HEK293 (cell line): ENCODE measurements around the gene CLDN19.

ENCODE experiments used
- CTCF ChIA-PET: fragments of 350-600 bp; formaldehyde crosslinking; extraction: SDS; loops from one replicate; lab custom pipeline; 2021; ENCODE audit warnings: antibody characterized with exemption; lab: Yijun Ruan, JAX
- POLR2A ChIA-PET: fragments of 300-600 bp; formaldehyde crosslinking; extraction: SDS; loops from one replicate; lab custom pipeline; 2020; ENCODE audit warnings: antibody characterized with exemption, inconsistent platforms; lab: Yijun Ruan, JAX
- H3K27ac ChIP-seq: fragments of 200-500 bp; sonication (Bioruptor generic); 2 replicates; pipeline ENCODE4 v1.5.1; 2014; ENCODE audit warnings: low read depth, low read length, control low read depth, inconsistent platforms; ENCODE audit errors: extremely low read depth
- H3K36me3 ChIP-seq, 2 experiments: fragments of 200-500 bp in 1 of 2; sonication (Bioruptor generic) in 1 of 2; 1 replicate in 1 of 2; 2 replicates in 1 of 2; pipeline ENCODE4 v1.5.1; 2014 to 2017; ENCODE audit warnings: inconsistent platforms in 2 of 2, low read length in 2 of 2; ENCODE audit not compliant: control insufficient read depth in 2 of 2, insufficient read depth in 1 of 2
- H3K4me1 ChIP-seq: fragments of 200-500 bp; sonication (Bioruptor generic); 2 replicates; pipeline ENCODE4 v1.5.1; 2014; ENCODE audit warnings: mild to moderate bottlenecking, low read length, inconsistent platforms; ENCODE audit not compliant: control insufficient read depth, insufficient read depth
- H3K4me3 ChIP-seq: 2 replicates; pipeline ENCODE4 v1.5.1; 2011; ENCODE audit warnings: low read depth, mild to moderate bottlenecking, control low read depth, low read length, moderate library complexity
- H3K9me3 ChIP-seq: fragments of 200-500 bp; sonication (Bioruptor generic); 2 replicates; pipeline ENCODE4 v1.5.1; 2014; ENCODE audit warnings: low read depth, low read length, inconsistent platforms; ENCODE audit not compliant: control insufficient read depth, insufficient read depth
- CTCF ChIP-seq: fragments of 450-650 bp; formaldehyde crosslinking; IDR thresholded peaks from 2 replicates; pipeline ENCODE4 v1.5.1; 2016; ENCODE audit warnings: missing biosample characterization, missing genetic modification characterization
- GLI2 ChIP-seq: fragments of 450-650 bp; formaldehyde crosslinking; IDR thresholded peaks from 2 replicates; pipeline ENCODE4; 2017; ENCODE audit warnings: missing biosample characterization, missing genetic modification characterization, low read depth, borderline replicate concordance
- MZF1 ChIP-seq: fragments of 450-650 bp; formaldehyde crosslinking; IDR thresholded peaks from 2 replicates; pipeline ENCODE4 v1.5.1; 2017; ENCODE audit warnings: missing biosample characterization, missing genetic modification characterization, borderline replicate concordance
- PRDM1 ChIP-seq: fragments of 450-650 bp; formaldehyde crosslinking; IDR thresholded peaks from 2 replicates; pipeline ENCODE4; 2016; ENCODE audit warnings: missing biosample characterization, missing genetic modification characterization
- PRDM4 ChIP-seq: fragments of 450-650 bp; formaldehyde crosslinking; IDR thresholded peaks from 2 replicates; pipeline ENCODE4 v1.5.1; 2017; ENCODE audit warnings: missing biosample characterization, missing genetic modification characterization
- ZNF132 ChIP-seq: fragments of 450-650 bp; formaldehyde crosslinking; IDR thresholded peaks from 2 replicates; pipeline ENCODE4 v1.5.1; 2017; ENCODE audit warnings: missing biosample characterization, missing genetic modification characterization, borderline replicate concordance
- ZNF302 ChIP-seq: fragments of 450-650 bp; formaldehyde crosslinking; IDR thresholded peaks from 2 replicates; pipeline ENCODE4 v1.5.1; 2016; ENCODE audit warnings: missing biosample characterization, missing genetic modification characterization, low read depth
- ZNF311 ChIP-seq: fragments of 450-650 bp; formaldehyde crosslinking; IDR thresholded peaks from 2 replicates; pipeline ENCODE4 v1.5.1; 2017; ENCODE audit warnings: missing biosample characterization, missing genetic modification characterization, borderline replicate concordance
- ZNF518A ChIP-seq: fragments of 450-650 bp; formaldehyde crosslinking; conservative IDR thresholded peaks from 2 replicates; pipeline ENCODE4 v1.5.1; 2016; ENCODE audit warnings: low read depth, missing biosample characterization, missing genetic modification characterization
- ZNF571 ChIP-seq: fragments of 450-650 bp; formaldehyde crosslinking; IDR thresholded peaks from 2 replicates; pipeline ENCODE4 v1.5.0; 2017; ENCODE audit warnings: missing biosample characterization, missing genetic modification characterization
- ZNF623 ChIP-seq: fragments of 450-650 bp; formaldehyde crosslinking; IDR thresholded peaks from 2 replicates; pipeline ENCODE4 v1.5.1; 2016; ENCODE audit warnings: missing biosample characterization, missing genetic modification characterization
- ZNF654 ChIP-seq: fragments of 450-650 bp; formaldehyde crosslinking; IDR thresholded peaks from 2 replicates; pipeline ENCODE4 v1.5.1; 2016; ENCODE audit warnings: low read depth, missing biosample characterization, missing genetic modification characterization
- ZNF768 ChIP-seq: fragments of 450-650 bp; formaldehyde crosslinking; IDR thresholded peaks from 2 replicates; pipeline ENCODE4 v1.5.1; 2018; ENCODE audit warnings: missing biosample characterization, mild to moderate bottlenecking, missing genetic modification characterization
- ZNF843 ChIP-seq: fragments of 450-650 bp; formaldehyde crosslinking; IDR thresholded peaks from 2 replicates; pipeline ENCODE4 v1.5.1; 2016; ENCODE audit warnings: missing biosample characterization, missing genetic modification characterization
- ZSCAN30 ChIP-seq: fragments of 450-650 bp; IDR thresholded peaks from 2 replicates; pipeline ENCODE4 v1.5.1; 2018; ENCODE audit warnings: missing biosample characterization, mild to moderate bottlenecking, missing genetic modification characterization, moderate library complexity

CLDN19 gene

GRCh38 chr1:42779725-42780124, 39.7 kb upstream of the CLDN19 start:
- ChIA-PET CTCF (interaction anchor here (0.6 to 5.0 kb wide), 4 partner anchors 8 to 515 kb away, joined by 3 to 79 read pairs (median 5); no protein-coding TSS in a partner anchor), POLR2A (interaction anchor here (1.4 kb wide), 1 partner anchor 13 kb away, joined by 8 read pairs; the partner anchor contains the start of genes C1orf50 and P3H1)

GRCh38 chr1:42777852-42778251, 37.8 kb upstream of the CLDN19 start:
- H3K36me3 ChIP-seq: peaks cover 11 to 93% of the 10 kb centered on the region in 2 experiments; a peak in 2 of 3 replicates
- POLR2A ChIA-PET: interaction anchor here (1.4 kb wide), 1 partner anchor 11 kb away, joined by 6 read pairs; the partner anchor contains the start of genes C1orf50 and P3H1
- H3K9me3 ChIP-seq: no peaks in the 10 kb centered on the region

More at GRCh38 chr1:42779725-42780124, 39.7 kb upstream of the CLDN19 start:
- H3K4me1 ChIP-seq: no peaks in the 10 kb centered on the region
- H3K36me3 ChIP-seq: peaks cover 4 to 94% of the 10 kb centered on the region in 2 experiments; a peak in 2 of 3 replicates
- H3K4me3 ChIP-seq: no peak overlapping the region
- no peaks in the 10 kb centered on the region for H3K9me3 ChIP-seq
- no peak for TF ChIP-seq ZNF768
- TF ChIP-seq ZNF132 (tag by site-specific recombination): no peak
- no peak for TF ChIP-seq PRDM1 (tag by site-specific recombination)
- no peak for TF ChIP-seq ZNF571
- no peak for TF ChIP-seq ZNF302 (tag by site-specific recombination)
- TF ChIP-seq ZSCAN30 (tag by site-specific recombination): no peak
- TF ChIP-seq ZNF843 (tag by site-specific recombination): no peak
- TF ChIP-seq ZNF311 (tag by site-specific recombination): no peak
- TF ChIP-seq GLI2: no peak
- no peak overlapping the region for H3K27ac ChIP-seq

More at GRCh38 chr1:42777852-42778251, 37.8 kb upstream of the CLDN19 start:
- Histone ChIP-seq H3K27ac (no peak overlapping the region), H3K4me3 (no peak overlapping the region), H3K4me1 (no peaks in the 10 kb centered on the region)
- CTCF ChIA-PET: interaction anchor here (0.6 to 5.0 kb wide), 22 partner anchors 10 to 298 kb away, joined by 3 to 79 read pairs (median 6); partner anchors contain the start of genes C1orf50 and P3H1
- TF ChIP-seq ZNF518A (tag by site-specific recombination) (no peak), CTCF (tag by site-specific recombination) (peak; percentile 64), PRDM4 (peak; percentile 44; the same call in 1 of the 2 replicates), MZF1 (no peak), ZNF654 (tag by site-specific recombination) (peak; percentile 62), ZNF623 (no peak)
